ENCODE measurements around the gene PDIA4.

GRCh38 chr7:149071182-149071635 lies 42.9 kb upstream of the PDIA4 start:
- TF ChIP-seq POLR2A (IDR thresholded peaks at IDR 0.05; ENCODE audit: low read depth, low read length), result no peak
- no peak for TF ChIP-seq POLR2AphosphoS5 (IDR thresholded peaks at IDR 0.05; ENCODE audit: low read depth, low read length)
- no peak for TF ChIP-seq TAF1 (IDR thresholded peaks at IDR 0.05; ENCODE audit: borderline replicate concordance, low read depth, low read length)

Data from GM12892 (cell line).